WERI-Rb-1 (cell line): Measurements from ENCODE around the gene FCHSD2.

Experiments used
- DNase-seq: peaks from one replicate; pipeline ENCODE4 v3.0.0-alpha.2; 2020
- H3K27ac ChIP-seq: fragments of 250-450 bp; sonication (Bioruptor Pico); 2 replicates; pipeline ENCODE4 v1.5.1; 2020; ENCODE audit warnings: mild to moderate bottlenecking, moderate library complexity
- H3K27me3 ChIP-seq: fragments of 250-450 bp; sonication (Bioruptor Pico); 2 replicates; pipeline ENCODE4 v1.5.1; 2021; ENCODE audit warnings: mild to moderate bottlenecking, low read depth, moderate library complexity; ENCODE audit not compliant: insufficient read depth, severe bottlenecking
- H3K36me3 ChIP-seq: fragments of 250-450 bp; sonication (Bioruptor Pico); 2 replicates; pipeline ENCODE4 v1.5.1; 2020; ENCODE audit warnings: mild to moderate bottlenecking, moderate library complexity
- H3K4me3 ChIP-seq: 2 replicates; pipeline ENCODE4 v1.5.1; 2011; ENCODE audit warnings: low read depth, mild to moderate bottlenecking, control low read depth, low read length
- H3K9me3 ChIP-seq: fragments of 250-450 bp; sonication (Bioruptor Pico); 2 replicates; pipeline ENCODE4 v1.5.1; 2021; ENCODE audit warnings: mild to moderate bottlenecking, moderate library complexity; ENCODE audit not compliant: severe bottlenecking
- CTCF ChIP-seq: IDR thresholded peaks from 2 replicates; pipeline ENCODE4 v1.5.1; 2011; ENCODE audit warnings: low read depth, mild to moderate bottlenecking, control low read depth, inconsistent platforms, low read length

Gene FCHSD2

DNA sequence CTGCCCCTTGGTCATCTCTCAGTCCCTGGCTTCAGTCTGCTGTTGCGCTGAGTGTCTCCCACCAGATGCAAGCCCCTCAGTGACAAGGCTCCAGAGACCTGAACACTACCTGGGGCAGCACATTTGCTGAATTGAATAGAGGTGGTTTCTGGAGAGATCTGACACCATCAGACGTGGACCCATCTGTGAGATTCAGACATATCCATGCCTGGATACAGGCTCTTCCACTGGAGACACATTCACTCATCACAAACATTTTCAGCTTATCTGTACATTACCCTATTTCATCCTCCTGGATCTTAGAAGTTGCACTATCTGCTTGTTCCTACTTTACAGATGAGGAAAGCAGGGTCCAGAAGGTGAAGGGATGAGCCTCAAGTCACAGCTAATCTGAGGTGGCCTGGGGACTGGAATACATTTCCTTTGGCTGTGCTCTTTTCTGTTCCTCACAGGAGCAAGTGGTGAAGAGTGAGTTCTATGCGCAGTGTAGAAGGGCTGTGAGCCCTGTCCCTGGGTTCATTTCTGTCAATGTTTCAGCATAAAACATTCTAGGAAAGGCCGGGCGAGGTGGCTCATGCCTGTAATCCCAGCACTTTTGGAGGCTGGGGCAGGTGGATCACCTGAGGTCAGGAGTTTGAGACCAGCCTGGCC lies 308.9 kb downstream of the FCHSD2 start:
- no peak for DNase-seq
- Histone ChIP-seq H3K27ac (no peak overlapping the region), H3K36me3 (peaks cover 6% of the 10 kb centered on the region; the same call in 1 of the 2 replicates), H3K9me3 (no peaks in the 10 kb centered on the region), H3K4me3 (no peak overlapping the region), H3K27me3 (no peaks in the 10 kb centered on the region)
- TF ChIP-seq CTCF, result no peak

- no peak overlapping the region for H3K27ac ChIP-seq
- H3K9me3 ChIP-seq, result no peaks in the 10 kb centered on the region
- H3K4me3 ChIP-seq, result no peak overlapping the region
- H3K36me3 ChIP-seq, result peaks cover 4% of the 10 kb centered on the region; the same call in 1 of the 2 replicates
- no peaks in the 10 kb centered on the region for H3K27me3 ChIP-seq
- no peak for DNase-seq
- TF ChIP-seq CTCF, result no peak
These were observed 309.6 kb downstream of the FCHSD2 start for GRCh38 chr11:72832301-72833082.

GRCh38 chr11:72831521-72832300 lies 310.4 kb downstream of the FCHSD2 start:
- H3K9me3 ChIP-seq, result no peaks in the 10 kb centered on the region
- DNase-seq, result peak; percentile 86
- H3K4me3 ChIP-seq, result no peak overlapping the region
- H3K27me3 ChIP-seq, result no peaks in the 10 kb centered on the region
- peak; percentile 93 for TF ChIP-seq CTCF
- H3K27ac ChIP-seq, result 0 out of 2 replicates have a peak overlapping the region, but pooled peaks have one; percentile 14
- H3K36me3 ChIP-seq, result peaks cover 4% of the 10 kb centered on the region; the same call in 1 of the 2 replicates

- peaks cover 4% of the 10 kb centered on the region; the same call in 1 of the 2 replicates for H3K36me3 ChIP-seq
- no peak overlapping the region for H3K4me3 ChIP-seq
- no peak for DNase-seq
- no peak for TF ChIP-seq CTCF
- H3K27ac ChIP-seq, result no peak overlapping the region
- no peaks in the 10 kb centered on the region for H3K27me3 ChIP-seq
- H3K9me3 ChIP-seq, result no peaks in the 10 kb centered on the region
These were observed 312.1 kb downstream of the FCHSD2 start for GRCh38 chr11:72829884-72830533.

- no peak overlapping the region for H3K4me3 ChIP-seq
- H3K9me3 ChIP-seq, result no peaks in the 10 kb centered on the region
- no peaks in the 10 kb centered on the region for H3K27me3 ChIP-seq
- DNase-seq, result no peak
- TF ChIP-seq CTCF, result no peak
- H3K36me3 ChIP-seq, result no peaks in the 10 kb centered on the region
- H3K27ac ChIP-seq, result no peak overlapping the region
These were observed 312.9 kb downstream of the FCHSD2 start for GRCh38 chr11:72829178-72829577.
